GM18868 (cell line): ENCODE data around the gene MAP3K8.

Experiments used
- ATAC-seq: cut with Tn5 transposase; IDR thresholded peaks from one replicate; pipeline ENCODE4 v1.9.1; 2021; ENCODE audit warnings: mild to moderate bottlenecking, moderate library complexity; ENCODE audit not compliant: unreplicated experiment

The MAP3K8 gene

DNA sequence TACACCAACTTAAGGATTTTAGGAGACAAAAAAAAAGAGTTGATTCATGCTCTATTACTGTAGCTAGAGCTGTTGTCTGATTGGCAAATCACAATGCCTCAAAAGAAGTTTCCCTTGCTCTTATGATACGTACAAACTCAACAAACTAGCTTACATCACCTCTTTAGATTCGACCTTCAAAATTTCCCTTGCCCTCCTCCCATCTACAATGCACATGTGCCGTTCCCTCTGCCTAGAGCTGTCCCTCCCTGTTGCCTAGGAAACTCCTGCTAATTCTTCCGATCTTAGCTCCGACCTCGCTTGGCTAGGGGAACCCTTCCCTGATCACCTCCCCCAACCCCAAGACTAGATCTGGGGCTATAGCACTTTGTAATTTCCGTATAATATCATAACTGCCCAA, 55.4 kb downstream of the MAP3K8 start:
- no peak for ATAC-seq

DNA sequence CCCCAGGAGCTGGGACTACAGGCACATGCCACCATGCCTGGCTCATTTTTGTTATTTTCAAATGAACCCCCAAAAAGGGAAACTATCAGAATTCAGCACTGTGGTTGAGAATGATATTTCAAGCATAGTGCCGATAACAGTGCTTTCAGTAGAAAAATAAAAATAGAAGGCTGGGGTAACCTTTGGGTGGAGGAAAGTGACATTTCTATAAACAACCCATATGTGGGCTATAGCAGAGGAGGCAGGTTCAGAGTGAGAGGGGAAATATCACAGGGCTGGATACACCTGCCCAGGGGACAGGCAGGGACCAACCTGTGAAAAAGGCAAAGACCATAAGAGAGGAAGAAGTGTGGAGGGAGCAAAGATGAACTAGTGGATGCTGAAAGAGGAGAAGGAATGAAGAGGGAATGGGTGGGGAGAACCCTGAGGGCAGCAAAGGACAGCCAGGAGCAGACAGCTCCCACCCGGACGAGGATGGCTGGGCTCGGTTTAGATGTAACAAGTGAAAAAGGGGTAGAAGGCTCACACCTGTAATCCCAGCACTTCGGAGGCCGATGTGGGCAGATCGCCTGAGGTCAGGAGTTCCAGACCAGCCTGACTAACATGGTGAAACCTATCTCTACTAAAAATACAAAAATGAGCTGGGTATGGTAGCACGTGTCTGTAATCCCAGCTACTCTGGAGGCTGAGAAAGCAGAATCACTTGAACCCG, 56.5 kb downstream of the MAP3K8 start:
- ATAC-seq: peak; percentile 40

DNA sequence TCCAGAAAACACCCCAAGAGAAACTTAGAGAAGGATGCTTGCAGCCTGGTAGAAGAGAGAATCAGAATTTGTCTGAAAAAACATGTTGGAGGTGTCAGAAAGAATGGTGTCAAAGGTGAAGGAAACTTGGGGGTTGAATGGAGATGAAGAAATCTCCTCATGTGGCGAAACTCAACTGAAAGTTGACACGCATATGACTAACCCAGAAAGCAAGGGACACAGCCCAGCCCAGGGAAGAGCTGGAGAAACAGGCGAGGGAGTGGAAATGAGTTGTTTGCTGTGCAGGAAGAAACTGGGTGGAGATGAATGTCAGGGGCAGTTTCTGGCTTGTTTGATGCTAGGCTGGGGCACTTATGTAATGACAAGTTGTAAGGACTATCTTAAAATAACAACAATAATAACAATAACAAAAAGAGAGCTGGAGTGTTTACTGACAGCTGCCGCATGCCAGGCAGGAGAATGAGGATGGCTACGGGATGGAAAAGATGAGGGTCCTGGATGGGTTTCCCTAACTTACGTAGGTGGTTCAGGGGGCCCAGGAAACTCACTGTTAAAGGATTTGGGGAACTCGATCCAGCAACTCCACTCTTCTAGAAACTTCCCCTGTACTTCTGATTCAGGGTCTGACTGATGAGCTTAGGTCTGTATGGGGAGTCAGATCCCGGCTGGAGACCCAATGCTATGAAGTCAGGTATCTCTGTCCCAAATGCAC, 57.4 kb downstream of the MAP3K8 start:
- no peak for ATAC-seq

DNA sequence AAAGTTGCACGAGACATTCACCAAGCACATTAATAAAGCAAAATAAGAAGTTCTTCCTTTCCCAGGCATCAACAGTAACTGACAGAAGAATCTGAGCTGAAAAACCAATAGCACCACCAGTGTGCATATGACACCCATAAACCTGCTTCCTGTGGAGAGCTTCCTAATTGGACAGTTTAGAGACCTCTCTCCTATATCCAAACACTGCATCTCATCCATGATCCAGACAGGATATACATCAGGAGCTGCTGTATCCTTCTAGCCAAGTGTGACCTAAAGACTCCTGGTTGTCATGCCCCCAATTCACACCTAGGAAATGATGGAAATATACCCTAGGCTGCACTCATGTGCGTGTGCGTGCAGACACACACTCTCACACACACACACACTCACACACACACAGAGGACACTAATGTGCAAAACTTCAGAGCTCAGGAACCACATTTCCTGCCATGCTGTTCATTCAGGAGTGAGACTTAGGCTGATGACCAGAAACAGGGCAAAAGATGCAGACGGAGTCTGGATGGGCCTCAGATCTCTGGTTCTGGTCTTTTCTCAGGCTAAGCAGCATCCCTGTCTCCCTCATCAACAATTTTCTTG, 58.0 kb downstream of the MAP3K8 start:
- ATAC-seq: no peak

DNA sequence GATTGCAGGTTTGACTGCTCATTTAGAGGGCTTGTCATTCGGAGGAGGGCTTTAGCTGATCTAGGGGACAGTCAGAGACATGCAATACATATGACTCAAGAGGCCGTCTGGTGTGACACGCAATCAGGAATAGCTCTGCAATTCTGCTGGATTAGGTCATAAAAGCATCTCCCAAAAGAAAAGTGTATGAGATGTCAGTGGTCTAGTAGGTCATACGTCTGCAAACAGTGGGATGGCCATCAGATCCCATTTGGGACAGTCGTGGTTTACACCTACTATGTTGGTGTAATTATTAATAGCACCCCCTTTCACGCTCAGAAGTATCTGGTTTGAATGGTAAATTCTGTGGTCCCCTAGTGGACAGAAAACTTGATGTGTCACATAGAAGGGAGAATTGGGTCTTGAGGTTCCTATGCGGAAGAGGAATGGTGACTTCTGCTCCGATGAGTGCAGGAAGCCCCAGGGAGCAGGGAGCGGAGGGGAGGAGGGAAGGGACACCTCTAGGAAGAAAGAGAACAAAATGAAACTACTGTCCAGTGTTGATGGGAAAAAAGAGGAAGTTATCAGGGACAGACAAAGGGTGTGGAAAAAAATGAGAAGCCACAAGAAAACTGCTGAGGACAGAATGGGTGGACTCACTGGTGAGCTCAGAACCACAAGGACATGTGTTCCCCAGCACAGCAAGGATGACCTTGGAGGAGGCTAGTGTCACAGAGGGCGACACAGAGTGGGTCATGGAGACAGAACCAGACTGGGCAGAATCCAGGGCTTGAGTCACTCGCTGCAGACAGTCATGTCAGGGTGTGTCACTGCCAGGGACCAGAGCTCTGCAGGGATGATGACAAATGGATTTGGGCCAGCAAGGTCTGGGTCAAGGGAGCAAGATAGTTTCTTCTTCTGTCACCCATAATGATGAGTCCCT, 59.9 kb downstream of the MAP3K8 start:
- peak; percentile 33 for ATAC-seq

DNA sequence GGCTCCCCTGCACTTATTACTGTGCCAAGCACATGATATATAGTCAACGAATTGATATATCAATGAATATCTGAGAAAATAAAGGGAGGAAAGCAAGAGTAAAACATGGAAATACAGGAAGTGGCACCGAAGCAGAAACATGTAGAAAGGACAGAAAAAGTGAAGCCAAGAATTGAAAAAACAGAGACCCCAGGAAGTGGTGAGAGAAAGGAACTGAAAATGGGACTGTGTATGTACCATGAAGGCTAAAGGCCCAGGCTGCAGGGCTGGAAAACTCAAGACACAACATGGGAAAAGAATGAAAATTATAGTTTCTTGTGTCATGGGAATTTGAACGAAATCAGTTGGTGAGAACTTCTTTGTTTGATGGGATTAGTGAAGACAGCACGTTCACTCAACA, 60.6 kb downstream of the MAP3K8 start:
- no peak for ATAC-seq

DNA sequence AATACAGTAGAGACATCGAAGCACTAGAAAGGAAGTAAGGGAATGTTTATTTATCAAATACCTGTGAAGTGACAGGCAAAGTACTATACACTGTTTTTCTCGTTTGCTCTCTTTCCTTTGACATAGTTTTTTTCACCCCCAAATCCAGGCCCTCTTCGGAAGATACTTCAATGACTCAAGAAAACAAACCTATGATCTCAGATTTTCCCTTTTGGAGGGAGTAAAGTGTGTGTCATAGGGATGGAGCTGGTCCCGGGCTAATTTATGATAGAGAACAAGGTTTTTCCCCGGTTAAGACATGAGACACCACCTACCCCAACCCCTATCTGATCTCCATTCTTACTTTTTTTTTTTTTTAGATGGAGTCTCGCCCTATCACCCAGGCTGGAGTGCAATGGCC, 61.7 kb downstream of the MAP3K8 start:
- ATAC-seq: no peak

DNA sequence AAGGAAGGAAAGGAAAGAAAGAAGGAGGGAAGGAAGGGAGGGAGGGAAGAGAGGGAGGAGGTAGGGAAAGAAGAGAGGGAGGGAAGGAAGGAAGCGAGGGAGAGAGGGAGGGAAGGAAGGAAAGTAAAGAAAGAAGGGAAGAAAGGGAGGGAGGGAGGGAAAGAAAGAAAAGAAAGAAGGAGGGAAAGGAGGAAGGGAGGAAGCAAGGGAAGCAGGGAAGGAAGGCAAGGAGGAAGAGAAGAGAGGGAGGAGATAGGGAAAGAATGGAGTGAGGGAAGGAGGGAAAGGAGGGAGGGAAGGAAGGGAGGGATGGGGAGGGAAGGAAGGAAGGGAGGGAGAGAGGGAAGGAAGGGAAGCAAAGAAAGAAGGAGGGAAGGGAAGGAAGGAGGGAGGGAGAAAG, 65.8 kb downstream of the MAP3K8 start:
- ATAC-seq: no peak

DNA sequence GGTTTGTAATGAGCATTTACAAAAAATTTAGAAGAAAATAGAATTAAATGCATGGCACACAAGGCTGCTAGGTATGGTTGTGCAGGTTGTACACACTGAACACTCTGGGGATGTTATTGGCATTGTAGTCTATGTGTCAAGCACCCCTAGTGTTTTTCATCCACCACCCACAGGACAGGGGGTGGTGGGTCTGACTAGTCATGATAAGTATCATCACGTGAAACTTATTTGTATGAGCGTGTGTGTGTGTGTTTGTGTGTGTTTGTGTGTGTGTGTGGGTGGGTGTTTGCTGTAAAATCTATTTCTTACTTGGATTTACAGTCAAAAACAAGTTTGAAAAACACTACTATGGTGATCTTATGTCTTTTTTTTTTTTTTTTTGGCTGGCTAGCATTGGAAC, 66.5 kb downstream of the MAP3K8 start:
- no peak for ATAC-seq

DNA sequence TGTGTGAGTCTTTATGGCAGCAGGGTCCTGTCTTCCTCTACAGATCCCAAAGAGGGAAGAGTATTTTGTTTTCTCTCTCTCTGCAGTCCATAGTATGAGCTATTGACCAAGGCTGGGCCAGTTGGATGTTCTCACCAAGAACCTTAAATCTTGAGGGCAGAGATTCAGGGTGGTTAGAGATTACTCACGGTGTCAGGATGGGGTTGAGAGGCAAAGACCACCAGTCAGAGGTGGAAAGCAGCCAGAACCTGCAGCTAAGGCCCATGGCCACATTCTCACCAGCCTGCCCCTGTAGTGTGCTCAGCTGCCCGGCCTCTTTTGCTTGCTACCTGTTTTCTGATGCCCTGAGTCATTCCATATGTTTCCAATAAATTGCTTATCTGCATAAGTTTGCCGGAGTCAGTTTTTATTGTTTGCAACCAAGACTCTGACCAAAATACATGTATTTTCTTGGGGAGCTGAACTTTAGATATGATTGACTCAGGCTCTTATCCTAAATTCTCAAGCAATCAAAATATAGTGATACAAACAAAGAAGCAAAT, 67.0 kb downstream of the MAP3K8 start:
- no peak for ATAC-seq

DNA sequence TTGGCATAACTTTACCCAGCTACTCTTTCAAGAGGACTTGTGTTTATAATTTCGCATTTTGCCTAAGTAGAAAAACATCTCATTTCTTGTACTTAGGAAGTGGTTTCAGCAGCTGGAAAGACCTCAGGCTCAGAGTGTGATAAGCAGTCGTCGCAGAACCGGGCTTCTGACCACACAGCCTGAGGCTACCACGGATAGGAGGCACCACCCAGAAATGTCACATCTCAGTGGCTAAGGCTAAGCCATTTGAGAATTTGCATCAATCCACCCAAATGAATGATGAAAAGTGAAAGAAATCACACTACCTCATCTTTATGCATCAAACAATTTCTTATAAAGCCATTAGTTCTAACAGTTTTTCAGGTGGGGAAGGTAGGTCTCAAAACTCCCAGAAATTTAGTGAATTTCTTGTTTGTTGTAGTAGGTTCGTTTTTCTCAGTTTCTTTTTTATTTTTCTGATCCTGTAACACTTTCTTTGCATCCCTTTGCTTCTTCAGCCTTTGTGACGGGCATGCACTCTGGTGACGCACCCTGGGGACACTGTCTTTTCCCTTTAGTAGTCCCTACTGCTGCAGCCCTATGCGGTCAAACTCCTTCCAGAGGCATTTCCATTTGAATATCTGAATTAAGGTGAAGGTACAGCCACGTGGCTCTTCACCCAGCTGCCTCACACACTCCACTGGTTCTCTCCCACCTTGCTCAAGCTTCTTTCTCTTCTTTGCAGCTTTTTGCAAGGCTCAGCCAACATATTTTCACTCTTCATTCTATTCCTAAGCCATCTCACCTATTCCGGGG, 68.5 kb downstream of the MAP3K8 start:
- ATAC-seq: peak; percentile 70

DNA sequence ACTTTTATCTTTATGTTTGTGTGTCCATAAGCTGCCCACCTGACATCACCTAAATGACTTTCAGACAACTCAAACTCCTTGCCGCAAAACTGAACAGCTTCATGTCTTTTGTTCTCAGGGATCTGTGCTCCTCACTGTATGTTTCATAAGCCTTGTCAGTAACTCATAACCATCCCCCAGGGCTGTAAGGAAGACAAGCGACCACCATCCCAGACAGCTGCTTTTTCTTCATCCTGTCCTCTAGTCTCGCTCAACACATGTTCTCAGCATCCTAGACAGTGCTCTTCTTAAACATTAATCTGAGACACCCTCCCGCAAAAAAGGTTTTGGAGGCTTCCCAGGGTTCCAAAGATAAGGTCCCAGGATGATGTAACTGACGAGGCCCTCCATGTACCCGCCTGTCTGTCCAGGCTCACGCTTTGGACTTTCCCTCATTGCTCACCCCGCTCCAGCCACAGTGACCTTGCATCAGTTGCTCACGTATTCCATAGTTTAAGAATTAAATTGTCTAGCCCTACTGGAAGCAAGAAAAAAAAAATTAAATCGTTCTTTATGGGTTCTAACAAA, 69.8 kb downstream of the MAP3K8 start:
- no peak for ATAC-seq

DNA sequence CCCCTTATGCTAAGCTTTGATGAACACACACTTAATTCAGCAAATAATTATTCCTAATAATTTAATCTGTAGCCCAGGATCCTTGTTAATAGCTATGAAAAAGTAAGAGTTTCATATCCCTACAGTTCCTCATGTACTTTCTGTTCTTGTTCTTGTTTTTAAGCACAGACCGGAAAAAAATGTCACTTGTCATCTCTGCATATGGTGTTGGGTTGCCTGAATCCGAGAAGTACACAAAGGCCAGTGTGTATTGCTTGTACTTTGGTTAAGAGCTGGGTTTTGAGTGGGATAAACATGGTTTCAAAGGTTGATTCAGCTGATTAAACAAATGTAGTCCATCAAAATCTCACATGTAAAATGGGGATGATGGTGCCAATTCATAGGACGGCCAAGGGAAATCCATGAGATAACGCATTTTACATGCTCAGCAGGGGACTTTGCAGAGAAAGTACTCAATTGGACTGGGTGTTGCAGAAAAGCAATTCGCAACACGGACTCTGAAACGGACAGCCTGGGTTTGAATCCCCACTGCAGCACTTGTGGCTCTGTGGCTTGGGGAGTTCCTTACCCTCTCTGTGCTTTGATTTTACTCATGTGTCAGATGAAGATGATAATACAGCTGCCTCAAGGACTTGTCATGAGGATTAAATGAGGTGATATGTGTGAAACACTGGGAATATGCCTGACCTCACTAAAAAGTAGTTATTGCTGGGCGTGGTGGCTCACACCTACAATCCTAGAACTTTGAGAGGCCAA, 71.7 kb downstream of the MAP3K8 start:
- ATAC-seq: no peak

DNA sequence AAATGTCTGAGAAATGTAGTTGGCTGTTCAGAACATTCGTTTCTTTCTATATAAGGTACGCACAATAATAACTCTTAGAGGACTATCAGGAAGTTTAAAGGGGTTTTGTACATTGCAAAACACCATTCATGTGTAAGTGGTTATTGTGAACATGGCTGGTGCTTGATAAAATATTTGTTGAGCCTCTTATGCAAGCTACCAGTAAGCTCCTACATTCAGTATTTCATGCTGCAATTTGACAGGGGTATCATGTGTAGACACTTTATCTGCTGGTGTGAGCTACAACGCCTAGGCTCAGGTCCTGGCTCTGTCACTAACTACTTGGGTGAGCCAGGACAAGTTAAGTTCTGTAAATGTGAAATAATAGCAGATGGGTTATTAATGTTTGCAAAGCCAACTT, 75.5 kb downstream of the MAP3K8 start:
- no peak for ATAC-seq

DNA sequence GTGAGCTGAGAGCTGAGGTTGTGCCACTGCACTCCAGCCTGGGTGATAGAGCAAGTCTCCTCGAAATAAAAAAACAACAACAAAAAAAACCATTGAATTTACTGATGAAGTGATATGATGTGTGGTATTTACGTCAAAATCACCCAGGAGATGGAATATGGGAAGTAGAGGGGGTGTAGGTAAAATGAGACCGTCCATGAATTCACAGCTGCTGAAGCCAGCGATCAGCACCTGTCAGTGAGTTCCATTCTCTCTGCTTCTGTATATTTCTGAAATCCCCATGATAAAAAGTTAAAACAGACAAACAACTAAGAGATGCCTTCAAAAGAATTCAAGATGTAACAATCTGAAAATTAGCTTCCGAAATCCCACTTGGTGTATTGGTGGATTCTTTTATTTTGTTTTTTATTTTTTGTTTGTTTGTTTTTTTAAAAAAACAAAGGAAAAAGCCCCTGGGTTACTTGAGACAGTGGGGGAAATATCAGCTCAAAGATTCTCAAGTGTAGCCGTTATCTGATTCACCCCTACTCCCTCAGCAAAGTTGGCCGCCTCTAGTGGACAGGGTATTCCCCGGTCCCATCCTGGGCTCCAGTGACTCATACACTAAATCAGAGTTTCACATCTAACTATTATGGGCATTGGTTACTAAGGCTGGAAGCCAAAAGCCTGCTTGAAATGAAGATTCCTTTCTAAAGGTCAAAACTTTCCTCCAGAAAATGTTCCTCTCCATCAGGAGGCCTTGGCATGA, 76.4 kb downstream of the MAP3K8 start:
- ATAC-seq: peak; percentile 95

DNA sequence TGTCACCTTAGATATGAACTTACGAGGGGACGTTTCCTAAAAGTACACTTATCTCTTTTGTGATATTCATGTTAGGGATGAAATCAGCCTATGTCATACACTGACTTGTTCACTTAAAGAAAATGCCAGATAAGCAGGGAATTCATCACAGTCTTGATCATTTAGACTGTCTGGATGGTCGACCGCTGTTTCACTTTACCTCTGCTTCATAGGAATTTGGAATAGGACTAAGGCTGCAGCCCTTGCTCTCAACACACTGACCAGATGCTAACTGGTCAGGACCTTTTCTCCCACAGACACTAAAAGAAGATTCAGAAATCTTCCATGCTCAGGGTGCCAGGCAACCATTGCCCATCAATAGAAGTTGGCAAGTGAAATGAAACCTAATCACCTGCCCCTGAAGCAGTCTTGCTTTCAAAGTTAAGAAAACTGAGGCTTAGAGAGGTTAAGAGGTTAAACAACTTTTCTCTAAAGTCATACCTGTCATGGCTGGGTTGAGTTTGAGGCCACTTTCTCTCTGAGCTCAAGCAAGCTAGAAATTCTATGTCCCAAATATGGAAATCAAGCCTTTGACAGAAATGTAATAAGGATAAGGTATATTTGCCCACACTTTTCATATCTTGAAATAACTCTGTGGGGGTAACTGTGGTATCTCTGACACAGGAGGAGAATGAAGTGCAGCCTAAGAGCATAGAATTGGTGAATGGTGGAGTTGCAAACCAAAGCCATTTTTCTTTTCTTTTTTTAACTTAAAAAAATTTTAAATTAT, 77.1 kb downstream of the MAP3K8 start:
- ATAC-seq: peak; percentile 31
